Testis (tissue), 3 donors: ENCODE results near the gene PFKFB3. TPM values are rescaled to one million over a fixed set of nuclear protein-coding genes. Genes with fewer than 3 reads are reported as not detected.
"Not testable (repeated sequence)": the region's sequence is repeated elsewhere in the genome, so short reads cannot be mapped to it uniquely, and the experiment has no call there.

Experiments
- DNase-seq: peaks from one replicate; pipeline ENCODE4 v3.0.0-alpha.2; 2019
- H3K27ac ChIP-seq, 2 donors: fragments of 200-600 bp; sonication (generic); one replicate each; pipeline ENCODE4 v1.5.1; 2019
- H3K27me3 ChIP-seq: fragments of 200-600 bp; sonication (generic); one replicate; pipeline ENCODE4 v1.5.1; 2019
- H3K36me3 ChIP-seq: fragments of 200-600 bp; sonication (generic); one replicate; pipeline ENCODE4 v1.5.1; 2017; ENCODE audit warnings: low read depth; ENCODE audit errors: missing control alignments
- H3K4me1 ChIP-seq: fragments of 200-600 bp; sonication (generic); one replicate; pipeline ENCODE4 v1.5.1; 2019
- H3K4me3 ChIP-seq, 2 donors: fragments of 200-600 bp; sonication (generic); one replicate each; pipeline ENCODE4 v1.5.1; 2017 to 2019
- H3K9me3 ChIP-seq: fragments of 200-600 bp; sonication (generic); one replicate; pipeline ENCODE4 v1.5.1; 2017
- POLR2A ChIP-seq: fragments of 450-650 bp; IDR thresholded peaks from one replicate; pipeline ENCODE4 v1.6.1; 2017; ENCODE audit warnings: antibody characterized with exemption, mild to moderate bottlenecking, moderate library complexity
- WGBS, 2 donors: methylation state at CpG; one replicate each; pipeline ENCODE4 v1.1.5; 2018; 5-methylcytosine and 5-hydroxymethylcytosine counted together
- intact Hi-C: fragments of 100-400 bp; cut with DNase I; formaldehyde crosslinking; loops from one replicate; pipeline ENCODE4 v1.15.1; 2023; ENCODE audit warnings: low total_unique reads
- polyA plus RNA-seq: library from polyadenylated mRNA; stranded (reverse); fragments of 350-450 nt; fragmentation: Illumina TruSeq; extraction: RNeasy Lipid Tissue Mini Kit (QIAGEN cat#74804); gene quantifications from one replicate; pipeline ENCODE4 v1.2.3, GENCODE V29; 2014; ENCODE audit warnings: low read depth, low replicate concordance; ENCODE audit not compliant: insufficient read depth
- total RNA-seq, 2 donors: library from RNA; depleted of rRNA; stranded (reverse); fragments of >200 nt; gene quantifications; one replicate each; pipeline ENCODE4 v1.2.3, GENCODE V29; 2016
- TF ChIP-seq, protein P1 (sequence below), 3 experiments: fragments of 450-650 bp in 2 of 3; fragments of 200-600 bp in 1 of 3; sonication (generic) in 1 of 3; IDR thresholded peaks; one replicate each; pipeline ENCODE4 v1.5.1; 2016 to 2019; ENCODE audit warnings: antibody characterized with exemption in 3 of 3, mild to moderate bottlenecking in 2 of 3, moderate library complexity in 1 of 3

The PFKFB3 gene
- total and polyA plus RNA-seq, 3 donors from 2014 or later: 31.7 to 65.3 (median 53.9) TPM

DNA sequence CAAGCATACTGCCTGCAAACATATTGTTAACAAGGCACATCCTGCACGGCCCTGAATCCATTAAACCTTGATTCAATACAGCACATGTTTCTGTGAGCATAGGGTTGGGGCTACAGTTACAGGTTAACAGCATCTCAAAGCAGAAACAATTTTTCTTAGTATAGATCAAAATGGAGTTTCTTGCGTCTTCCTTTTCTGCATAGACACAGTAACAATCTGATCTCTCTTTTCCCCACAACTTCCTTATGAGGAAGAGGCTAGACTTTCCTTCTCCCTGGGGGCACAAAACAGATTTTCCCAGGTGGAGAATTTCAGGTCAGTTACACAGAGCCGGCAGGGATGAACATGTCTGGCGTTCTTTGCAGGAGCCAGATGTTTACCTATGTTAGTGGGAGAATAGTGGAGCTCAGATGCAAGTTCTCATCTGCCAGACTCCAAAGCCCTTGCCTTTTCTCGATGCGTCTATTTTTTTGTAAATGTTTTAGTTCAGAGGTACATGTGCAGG is 37.5 kb upstream of the PFKFB3 start:
- Histone ChIP-seq H3K27me3 (no peaks in the 10 kb centered on the region), H3K4me1 (peaks cover 50% of the 10 kb centered on the region), H3K36me3 (no peaks in the 10 kb centered on the region), H3K27ac (peak overlapping the region in 1 of 2 donors; percentile 93), H3K4me3 (no peak overlapping the region), H3K9me3 (no peaks in the 10 kb centered on the region)
- intact Hi-C loops: no loop called here
- TF ChIP-seq, protein P1, sequence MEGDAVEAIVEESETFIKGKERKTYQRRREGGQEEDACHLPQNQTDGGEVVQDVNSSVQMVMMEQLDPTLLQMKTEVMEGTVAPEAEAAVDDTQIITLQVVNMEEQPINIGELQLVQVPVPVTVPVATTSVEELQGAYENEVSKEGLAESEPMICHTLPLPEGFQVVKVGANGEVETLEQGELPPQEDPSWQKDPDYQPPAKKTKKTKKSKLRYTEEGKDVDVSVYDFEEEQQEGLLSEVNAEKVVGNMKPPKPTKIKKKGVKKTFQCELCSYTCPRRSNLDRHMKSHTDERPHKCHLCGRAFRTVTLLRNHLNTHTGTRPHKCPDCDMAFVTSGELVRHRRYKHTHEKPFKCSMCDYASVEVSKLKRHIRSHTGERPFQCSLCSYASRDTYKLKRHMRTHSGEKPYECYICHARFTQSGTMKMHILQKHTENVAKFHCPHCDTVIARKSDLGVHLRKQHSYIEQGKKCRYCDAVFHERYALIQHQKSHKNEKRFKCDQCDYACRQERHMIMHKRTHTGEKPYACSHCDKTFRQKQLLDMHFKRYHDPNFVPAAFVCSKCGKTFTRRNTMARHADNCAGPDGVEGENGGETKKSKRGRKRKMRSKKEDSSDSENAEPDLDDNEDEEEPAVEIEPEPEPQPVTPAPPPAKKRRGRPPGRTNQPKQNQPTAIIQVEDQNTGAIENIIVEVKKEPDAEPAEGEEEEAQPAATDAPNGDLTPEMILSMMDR (IDR thresholded peaks at IDR 0.05): no peak
- TF ChIP-seq POLR2A: no peak
- DNase-seq: no peak
- 19 to 28% methylated on average over 6 of the region's 6 CpGs for WGBS, 2 donors

DNA sequence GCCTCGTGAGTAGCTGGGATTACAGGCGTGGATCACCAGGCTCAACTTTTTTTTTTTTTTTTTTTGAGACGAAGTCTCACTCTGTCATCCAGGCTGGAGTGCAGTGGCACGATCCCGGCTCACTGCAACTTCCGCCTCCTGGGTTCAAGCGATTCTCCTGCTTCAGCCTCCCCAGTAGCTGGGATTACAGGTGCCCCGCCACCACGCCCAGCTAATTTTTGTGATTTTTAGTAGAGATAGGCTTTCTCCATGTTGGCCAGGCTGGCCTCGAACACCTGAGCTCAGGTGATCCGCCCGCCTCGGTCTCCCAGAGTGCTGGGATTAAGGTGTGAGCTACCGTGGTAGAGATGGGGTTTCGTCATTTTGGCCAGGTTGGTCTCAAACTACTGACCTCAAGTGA is 36.8 kb upstream of the PFKFB3 start:
- Histone ChIP-seq H3K27ac (peak overlapping the region in 1 of 2 donors; percentile 93), H3K4me1 (peaks cover 56% of the 10 kb centered on the region)
- H3K4me3 ChIP-seq, H3K36me3 ChIP-seq, intact Hi-C loops, H3K9me3 ChIP-seq, DNase-seq, H3K27me3 ChIP-seq: not testable (repeated sequence)
- 83 to 85% methylated on average over 15 of the region's 15 CpGs for WGBS, 2 donors

DNA sequence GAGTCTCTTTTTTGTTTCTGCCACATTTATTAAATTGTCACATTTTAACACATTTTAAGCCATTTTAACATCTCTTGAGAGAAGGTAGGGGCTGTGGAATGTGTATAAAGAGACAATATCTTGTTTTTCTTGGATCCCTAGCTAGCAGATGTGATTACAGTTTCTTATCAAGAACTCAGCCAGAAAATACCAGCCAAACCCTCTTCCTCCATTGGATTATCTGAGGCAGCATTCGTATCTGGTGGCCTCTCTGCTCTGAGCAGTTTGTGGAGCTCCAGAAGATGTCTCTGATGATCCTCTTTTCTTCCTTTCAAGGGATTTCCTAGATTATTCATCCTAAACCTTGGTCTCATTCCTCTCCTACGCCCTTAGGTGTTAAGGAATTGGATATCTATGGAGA is 35.3 kb upstream of the PFKFB3 start:
- Histone ChIP-seq H3K4me1 (peaks cover 61% of the 10 kb centered on the region), H3K27ac (peak overlapping the region; percentile 25 to 47), H3K36me3 (no peaks in the 10 kb centered on the region), H3K9me3 (no peaks in the 10 kb centered on the region), H3K4me3 (no peak overlapping the region), H3K27me3 (no peaks in the 10 kb centered on the region)
- TF ChIP-seq POLR2A: no peak
- no peak for DNase-seq
- 58 to 61% methylated on average over 2 of the region's 2 CpGs for WGBS, 2 donors
- intact Hi-C loops: no loop called here

DNA sequence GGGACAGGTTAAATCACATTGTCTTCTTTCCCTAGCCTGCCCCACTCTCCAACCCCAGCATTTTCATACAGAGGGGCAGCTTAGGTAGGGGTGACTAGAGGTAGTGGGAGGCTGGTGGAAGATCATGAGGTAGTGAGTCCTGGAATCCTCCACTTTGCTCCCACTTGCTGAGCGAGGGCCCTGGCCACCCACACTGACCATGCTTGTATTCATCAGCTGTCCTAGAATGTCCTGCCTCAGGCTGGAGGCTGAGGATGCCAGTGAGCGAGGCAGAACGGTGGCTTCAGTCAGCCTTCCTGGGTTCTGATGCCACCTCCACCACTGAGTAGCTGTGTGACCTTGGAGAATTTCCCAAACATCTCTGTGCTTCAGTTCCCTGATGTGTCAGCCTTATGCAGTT is 34.6 kb upstream of the PFKFB3 start:
- H3K4me3 ChIP-seq: no peak overlapping the region
- 31 to 53% methylated on average over 3 of the region's 3 CpGs for WGBS, 2 donors
- no peaks in the 10 kb centered on the region for H3K27me3 ChIP-seq
- H3K4me1 ChIP-seq: peaks cover 61% of the 10 kb centered on the region
- H3K27ac ChIP-seq: peak overlapping the region; percentile 25 to 47
- H3K36me3 ChIP-seq: no peaks in the 10 kb centered on the region
- H3K9me3 ChIP-seq: no peaks in the 10 kb centered on the region
- no peak for DNase-seq
- no peak for TF ChIP-seq POLR2A
- TF ChIP-seq, protein P1 (IDR thresholded peaks at IDR 0.05): no peak
- intact Hi-C loops: no loop called here

DNA sequence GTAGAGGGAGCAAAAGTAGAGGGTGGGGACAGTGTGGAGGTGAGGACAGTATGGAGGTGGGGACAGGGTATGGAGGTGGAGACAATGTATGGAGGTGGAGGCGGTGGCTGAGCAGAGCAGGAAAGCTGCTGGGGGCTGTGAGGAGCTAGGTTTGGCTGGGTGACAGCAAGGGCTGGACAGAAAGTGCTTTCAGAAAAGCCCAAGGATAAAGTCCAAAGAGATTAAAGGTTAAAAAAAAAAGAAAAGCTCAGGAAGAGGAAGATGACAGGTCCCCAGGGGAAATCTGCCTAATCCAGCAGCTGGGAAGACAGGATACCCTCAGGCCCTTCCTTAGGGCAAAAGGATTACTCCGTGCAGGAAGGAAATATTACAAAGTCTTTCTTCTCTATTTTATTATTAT is 32.1 kb upstream of the PFKFB3 start:
- Histone ChIP-seq H3K4me3 (no peak overlapping the region), H3K27ac (peak overlapping the region; percentile 14 to 39), H3K4me1 (peaks cover 71% of the 10 kb centered on the region), H3K27me3 (no peaks in the 10 kb centered on the region), H3K36me3 (no peaks in the 10 kb centered on the region), H3K9me3 (no peaks in the 10 kb centered on the region)
- intact Hi-C loops: no loop called here
- peak; percentile 61 for DNase-seq
- 33 to 43% methylated on average over 2 of the region's 2 CpGs for WGBS, 2 donors
- TF ChIP-seq, protein P1 (IDR thresholded peaks at IDR 0.05): no peak
- TF ChIP-seq POLR2A: no peak
